Transverse colon (tissue), 4 donors: Measurements from ENCODE around the gene HMCN1. TPM values are rescaled to one million over a fixed set of nuclear protein-coding genes. Genes with fewer than 3 reads are reported as not detected.

Source experiments
- DNase-seq: peaks from one replicate; pipeline ENCODE4 v3.0.0-alpha.2; 2019
- H3K27ac ChIP-seq, 4 donors: fragments of 200-600 bp; sonication (generic); 2 replicates each; pipeline ENCODE4 v1.5.1; 2016 to 2018; ENCODE audit warnings: inconsistent platforms in 4 of 4
- H3K27me3 ChIP-seq: fragments of 200-600 bp; sonication (generic); 2 replicates; pipeline ENCODE4 v1.5.1; 2017; ENCODE audit warnings: inconsistent platforms
- H3K36me3 ChIP-seq, 4 donors: fragments of 200-600 bp; sonication (generic); 2 replicates each; pipeline ENCODE4 v1.5.1; 2017 to 2019; ENCODE audit warnings: inconsistent platforms in 4 of 4
- H3K4me1 ChIP-seq, 4 donors: fragments of 200-600 bp; sonication (generic); 2 replicates each; pipeline ENCODE4 v1.5.1; 2017 to 2020; ENCODE audit warnings: inconsistent platforms in 4 of 4
- H3K4me3 ChIP-seq, 4 donors: fragments of 200-600 bp; sonication (generic); 1 replicate in 1 of 4; 2 replicates in 3 of 4; pipeline versions ENCODE4 v1.5.1 to v1.6.1; 2017 to 2019; ENCODE audit warnings: inconsistent platforms in 4 of 4
- H3K9me3 ChIP-seq, 2 donors: fragments of 200-600 bp; sonication (generic); 2 replicates each; pipeline ENCODE4 v1.5.1; 2017 to 2019; ENCODE audit warnings: inconsistent platforms in 2 of 2
- EP300 ChIP-seq: sonication (generic); formaldehyde crosslinking; IDR thresholded peaks from one replicate; pipeline ENCODE4 v1.6.1; 2017; ENCODE audit warnings: antibody characterized with exemption, low read depth
- POLR2A ChIP-seq: fragments of 450-650 bp; IDR thresholded peaks from one replicate; pipeline ENCODE4 v1.6.1; 2016; ENCODE audit warnings: antibody characterized with exemption, mild to moderate bottlenecking, moderate library complexity
- POLR2AphosphoS5 ChIP-seq, 3 donors: sonication (generic); formaldehyde crosslinking; IDR thresholded peaks; one replicate each; pipeline ENCODE4 v1.6.1; 2016; ENCODE audit warnings: antibody characterized with exemption in 3 of 3
- WGBS, 2 donors: methylation state at CpG; one replicate each; pipeline ENCODE4 v1.1.5; 2018; ENCODE audit warnings: low coverage in 1 of 2; 5-methylcytosine and 5-hydroxymethylcytosine counted together
- in situ Hi-C, 4 donors: fragments of 200-750 bp; cut with MboI; loops; one replicate each; pipeline versions ENCODE4 v1.15.0 to v1.15.1; 2017; ENCODE audit warnings: low sequenced_read_pairs in 3 of 4, low pct_ligation_motif_present in 1 of 4, low pct_unique_long_range_greater_than_20kb in 1 of 4
- intact Hi-C: fragments of 100-400 bp; cut with DNase I; formaldehyde crosslinking; loops from one replicate; pipeline ENCODE4 v1.15.1; 2023; ENCODE audit warnings: low total_unique reads
- total RNA-seq, 4 donors: library from RNA; depleted of rRNA; stranded (reverse); fragments of >200 nt; gene quantifications; one replicate each; pipeline ENCODE4 v1.1.0, GENCODE V29; 2016
- TF ChIP-seq, protein P1 (sequence below), 5 experiments: fragments of 200-600 bp in 3 of 5; fragments of 450-650 bp in 2 of 5; sonication (generic) in 3 of 5; IDR thresholded peaks; 1 replicate in 2 of 5; 2 replicates in 3 of 5; pipeline ENCODE4 v1.5.1; 2016 to 2017; ENCODE audit warnings: antibody characterized with exemption in 5 of 5, inconsistent platforms in 3 of 5, mild to moderate bottlenecking in 2 of 5, moderate library complexity in 1 of 5

The HMCN1 gene
- total RNA-seq, 4 donors from 2014 or later, result 1.1 to 2.7 (median 2.1) TPM

DNA sequence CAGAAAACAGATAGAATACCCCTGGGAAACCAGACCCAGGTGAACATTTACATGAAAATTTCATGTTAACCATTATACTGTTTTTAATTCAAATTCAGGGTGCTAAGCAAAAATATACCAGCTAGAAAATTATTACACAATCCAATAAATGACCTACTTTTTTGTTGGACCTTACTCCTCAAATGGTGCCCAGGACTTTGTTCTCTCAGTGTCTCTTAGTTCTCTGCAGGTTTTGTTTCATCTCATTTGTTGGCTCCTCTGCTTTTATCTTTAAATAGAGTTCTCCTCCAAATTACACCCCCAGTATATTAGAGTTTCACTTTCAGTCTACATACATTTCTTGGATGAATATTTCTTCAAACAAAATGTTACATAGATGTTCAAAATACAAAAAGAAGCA, 326.0 kb downstream of the HMCN1 start:
- intact Hi-C loops (no loop called here), in situ Hi-C loops (no loop called here)
- TF ChIP-seq POLR2A (no peak), EP300 (no peak), POLR2AphosphoS5 (IDR thresholded peaks at IDR 0.05) (no peak)
- TF ChIP-seq, protein P1, sequence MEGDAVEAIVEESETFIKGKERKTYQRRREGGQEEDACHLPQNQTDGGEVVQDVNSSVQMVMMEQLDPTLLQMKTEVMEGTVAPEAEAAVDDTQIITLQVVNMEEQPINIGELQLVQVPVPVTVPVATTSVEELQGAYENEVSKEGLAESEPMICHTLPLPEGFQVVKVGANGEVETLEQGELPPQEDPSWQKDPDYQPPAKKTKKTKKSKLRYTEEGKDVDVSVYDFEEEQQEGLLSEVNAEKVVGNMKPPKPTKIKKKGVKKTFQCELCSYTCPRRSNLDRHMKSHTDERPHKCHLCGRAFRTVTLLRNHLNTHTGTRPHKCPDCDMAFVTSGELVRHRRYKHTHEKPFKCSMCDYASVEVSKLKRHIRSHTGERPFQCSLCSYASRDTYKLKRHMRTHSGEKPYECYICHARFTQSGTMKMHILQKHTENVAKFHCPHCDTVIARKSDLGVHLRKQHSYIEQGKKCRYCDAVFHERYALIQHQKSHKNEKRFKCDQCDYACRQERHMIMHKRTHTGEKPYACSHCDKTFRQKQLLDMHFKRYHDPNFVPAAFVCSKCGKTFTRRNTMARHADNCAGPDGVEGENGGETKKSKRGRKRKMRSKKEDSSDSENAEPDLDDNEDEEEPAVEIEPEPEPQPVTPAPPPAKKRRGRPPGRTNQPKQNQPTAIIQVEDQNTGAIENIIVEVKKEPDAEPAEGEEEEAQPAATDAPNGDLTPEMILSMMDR (IDR thresholded peaks at IDR 0.05), result no peak

DNA sequence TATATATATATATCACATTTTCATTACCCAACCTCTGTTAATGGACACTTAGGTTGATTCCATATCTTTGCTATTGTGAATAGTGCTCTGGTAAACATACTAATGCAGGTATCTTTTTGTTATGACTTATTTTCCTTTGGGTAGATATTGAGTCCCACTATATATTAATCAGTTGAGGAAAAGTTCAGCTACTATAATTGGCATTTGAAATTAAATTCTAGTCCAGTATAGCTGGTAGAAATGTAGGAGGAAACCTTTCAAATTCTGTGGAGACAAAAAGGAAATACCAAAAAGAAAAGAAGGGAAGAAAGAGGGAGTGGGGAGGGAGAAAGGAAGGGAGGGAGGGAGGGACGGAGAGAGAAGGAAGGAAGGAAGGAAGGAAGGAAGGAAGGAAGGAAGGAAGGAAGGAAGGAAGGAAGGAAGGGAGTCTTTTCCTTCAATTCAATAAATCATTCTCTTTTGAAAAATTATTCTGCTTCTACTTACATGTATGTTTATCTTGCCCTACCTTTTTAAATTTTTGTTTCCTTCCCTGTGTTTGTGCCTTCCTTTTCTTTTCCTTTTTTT, 329.0 kb downstream of the HMCN1 start:
- WGBS, 2 donors, result 38 to 77% methylated on average over 1 of the region's 1 CpG

More for the DNA sequence above, 326.0 kb downstream of the HMCN1 start:
- no peaks in the 10 kb centered on the region for H3K9me3 ChIP-seq
- H3K4me1 ChIP-seq, result no peaks in the 10 kb centered on the region
- DNase-seq, result no peak
- H3K27me3 ChIP-seq, result no peaks in the 10 kb centered on the region
- no peak overlapping the region for H3K4me3 ChIP-seq
- no peak overlapping the region for H3K27ac ChIP-seq
- no peaks in the 10 kb centered on the region for H3K36me3 ChIP-seq

DNA sequence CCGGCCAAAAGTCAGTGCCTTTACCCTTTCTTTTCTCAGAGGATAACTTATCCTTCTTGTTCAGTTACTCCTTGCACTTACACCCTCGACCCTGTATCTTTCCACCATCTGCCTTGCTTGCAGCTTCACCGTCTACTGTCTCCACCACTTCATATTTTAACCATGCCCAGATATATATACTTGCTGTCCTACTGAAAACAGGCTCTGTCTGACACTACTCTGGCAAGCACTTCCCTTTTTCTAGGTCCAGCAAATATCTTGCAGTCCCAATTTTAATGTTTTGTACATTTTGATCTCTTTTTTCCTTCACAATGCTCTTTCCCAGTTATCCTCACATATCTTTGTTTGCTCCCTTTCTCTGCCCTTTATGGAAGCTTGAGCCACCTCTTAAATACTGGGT, 332.2 kb downstream of the HMCN1 start:
- Histone ChIP-seq H3K27ac (no peak overlapping the region), H3K9me3 (no peaks in the 10 kb centered on the region), H3K27me3 (no peaks in the 10 kb centered on the region), H3K4me1 (no peaks in the 10 kb centered on the region), H3K36me3 (no peaks in the 10 kb centered on the region), H3K4me3 (no peak overlapping the region)
- in situ Hi-C loops, result no loop called here
- 64 to 73% methylated on average over 3 of the region's 3 CpGs for WGBS, 2 donors
- intact Hi-C loops, result no loop called here
- DNase-seq, result no peak
- TF ChIP-seq, protein P1 (IDR thresholded peaks at IDR 0.05), result no peak
- no peak for TF ChIP-seq EP300
- TF ChIP-seq POLR2AphosphoS5 (IDR thresholded peaks at IDR 0.05), result no peak
- TF ChIP-seq POLR2A, result no peak

More for the DNA sequence above, 329.0 kb downstream of the HMCN1 start:
- no peak for DNase-seq
- TF ChIP-seq POLR2AphosphoS5 (IDR thresholded peaks at IDR 0.05) (no peak), POLR2A (no peak), EP300 (no peak)
- TF ChIP-seq, protein P1 (IDR thresholded peaks at IDR 0.05), result no peak
- no peaks in the 10 kb centered on the region for H3K9me3 ChIP-seq
- H3K4me3 ChIP-seq, result no peak overlapping the region
- no peaks in the 10 kb centered on the region for H3K27me3 ChIP-seq
- intact Hi-C loops (no loop called here), in situ Hi-C loops (no loop called here)
- H3K4me1 ChIP-seq, result no peaks in the 10 kb centered on the region
- no peaks in the 10 kb centered on the region for H3K36me3 ChIP-seq
- H3K27ac ChIP-seq, result no peak overlapping the region

DNA sequence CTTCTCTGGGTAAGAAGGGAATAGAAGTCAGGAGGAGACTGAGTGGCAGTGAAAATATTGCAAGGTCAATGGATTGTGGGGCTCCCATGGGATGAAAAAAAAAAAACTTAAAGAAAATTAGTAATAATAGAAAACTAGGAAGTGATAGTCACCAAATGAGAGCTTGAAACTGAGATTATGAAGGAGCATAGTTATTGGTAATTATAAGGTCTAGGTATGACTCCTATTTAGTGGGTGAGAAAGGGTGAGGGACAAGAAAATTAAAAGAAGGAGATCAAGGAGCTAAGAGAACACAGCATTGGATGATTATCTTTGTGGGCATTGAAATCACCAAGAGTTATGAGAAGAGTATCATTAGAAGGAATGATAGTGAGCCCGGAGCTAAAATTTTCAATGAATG, 339.5 kb downstream of the HMCN1 start:
- Histone ChIP-seq H3K9me3 (no peaks in the 10 kb centered on the region), H3K27ac (no peak overlapping the region), H3K36me3 (no peaks in the 10 kb centered on the region), H3K4me1 (no peaks in the 10 kb centered on the region), H3K4me3 (no peak overlapping the region), H3K27me3 (no peaks in the 10 kb centered on the region)
- DNase-seq, result no peak
- intact Hi-C loops (no loop called here), in situ Hi-C loops (no loop called here)
- WGBS, 2 donors, result 37 to 77% methylated on average over 1 of the region's 1 CpG
- TF ChIP-seq POLR2AphosphoS5 (IDR thresholded peaks at IDR 0.05) (no peak), POLR2A (no peak), EP300 (no peak)
- TF ChIP-seq, protein P1 (IDR thresholded peaks at IDR 0.05), result no peak
